Heart left ventricle (tissue), 13 donors: ENCODE data around the gene SIAH2.

Experiments
- CTCF ChIP-seq, 12 donors: fragments of 200-600 bp; sonication (generic) in 4 of 12; IDR thresholded peaks; one replicate each; pipeline versions ENCODE4 v1.5.0 to v1.8.0; 2018 to 2022; ENCODE audit warnings: antibody characterized with exemption in 12 of 12, mild to moderate bottlenecking in 5 of 12
- POLR2A ChIP-seq, 2 donors: fragments of 450-650 bp; IDR thresholded peaks; one replicate each; pipeline ENCODE4 v1.6.1; 2017; ENCODE audit warnings: antibody characterized with exemption in 2 of 2, mild to moderate bottlenecking in 2 of 2, moderate library complexity in 2 of 2
- donor health status: ischemic (EF 13 %, LVEDD 7.1; RV severe dilation, severe dysfunction).
- donor health status: DM: no; HTN: yes; CAD: no.
- donor health status: DM: no; HTN: no; CAD: no.
- donor health status: ischemic (EF 25% LVEDD 6.9; RV normal size, moderate dysfunction).
- donor health status: ischemic (EF 25% LVEDD 5.7; RV mildly dilated, moderate dysfunction).
- donor health status: ischemic (EF 35%, LVEDD 5.7; RV mildly dilated, moderate dysfunction).
- donor health status: nonischemic (EF 11% LVEDD 7.7; RV severe dilation, severe dysfunction).
- donor health status: DM: yes; HTN: yes; CAD: no.
- donor health status: PGD.
- donor health status: ischemic (EF 29% LVEDD 5.4; RV normal size, mild dysfunction).
- donor health status: nonischemic (EF 23%, LVEDD 6.1; RV moderate dilation, normal function).

DNA sequence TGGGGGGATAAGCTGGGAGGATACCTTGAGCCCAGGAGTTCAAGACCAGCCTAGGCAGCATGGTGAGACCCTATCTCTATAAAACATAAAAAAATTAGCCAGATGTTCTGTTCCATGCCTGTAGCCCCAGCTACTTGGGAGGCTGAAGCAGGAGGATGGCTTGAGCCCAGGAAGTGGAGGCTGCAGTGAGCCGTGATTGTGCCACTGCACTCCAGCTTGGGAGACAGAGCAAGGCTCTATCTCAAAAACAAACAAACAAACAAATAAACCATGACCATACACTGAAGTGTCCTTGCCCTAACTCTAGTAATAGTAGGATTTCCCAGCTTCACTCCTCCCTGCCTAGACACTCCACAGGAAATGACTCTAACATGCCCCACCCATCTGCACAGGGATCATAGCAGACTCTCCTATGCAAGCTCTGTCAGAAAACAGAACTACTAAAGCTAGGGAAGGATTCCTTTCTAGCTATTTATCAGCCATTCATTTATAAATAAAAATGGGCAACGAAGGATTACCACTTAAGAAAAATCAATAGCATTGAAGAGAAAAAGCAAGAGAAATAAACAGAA is 63.8 kb downstream of the SIAH2 start:
- TF ChIP-seq POLR2A (IDR thresholded peaks at IDR 0.05) = no peak
- no peak for TF ChIP-seq CTCF (IDR thresholded peaks at IDR 0.05)
